Lung (tissue), 12 donors: Measurements from ENCODE around the gene CRMP1. TPM values are rescaled to one million over a fixed set of nuclear protein-coding genes. Genes with fewer than 3 reads are reported as not detected.

ENCODE experiments used
- ATAC-seq: fragments of 200-7000 bp; cut with Tn5 transposase; one replicate; pipeline ENCODE4 v1.9.1; 2020; ENCODE audit warnings: moderate number of reproducible peaks; ENCODE audit not compliant: insufficient read depth, low FRiP score
- DNase-seq, 3 donors: peaks; one replicate each; pipeline ENCODE4 v3.0.0-alpha.2; 2013 to 2017
- H3K27ac ChIP-seq, 2 donors: one replicate each; pipeline ENCODE4 v1.5.1; 2013; ENCODE audit warnings: mild to moderate bottlenecking in 2 of 2, moderate library complexity in 2 of 2, control low read depth in 1 of 2, inconsistent platforms in 1 of 2, low read depth in 1 of 2, low read length in 1 of 2
- H3K27me3 ChIP-seq, 3 donors: one replicate each; pipeline ENCODE4 v1.5.1; 2013; ENCODE audit warnings: low read length in 2 of 3; ENCODE audit not compliant: control insufficient read depth in 3 of 3, insufficient read depth in 3 of 3
- H3K36me3 ChIP-seq, 4 donors: one replicate each; pipeline ENCODE4 v1.5.1; 2013; ENCODE audit warnings: low read length in 4 of 4, mild to moderate bottlenecking in 1 of 4, moderate library complexity in 1 of 4; ENCODE audit not compliant: control insufficient read depth in 4 of 4, insufficient read depth in 4 of 4
- H3K4me1 ChIP-seq, 5 donors: one replicate each; pipeline ENCODE4 v1.5.1; 2013; ENCODE audit warnings: low read length in 5 of 5, mild to moderate bottlenecking in 2 of 5, moderate library complexity in 1 of 5; ENCODE audit not compliant: control insufficient read depth in 5 of 5, insufficient read depth in 5 of 5
- H3K4me3 ChIP-seq: one replicate; pipeline ENCODE4 v1.5.1; 2013; ENCODE audit warnings: mild to moderate bottlenecking, control low read depth, moderate library complexity
- H3K9ac ChIP-seq, 2 donors: one replicate each; pipeline ENCODE4 v1.5.1; 2013; ENCODE audit warnings: low read length in 2 of 2, control low read depth in 1 of 2; ENCODE audit not compliant: insufficient read depth in 1 of 2
- H3K9me3 ChIP-seq, 4 donors: one replicate each; pipeline ENCODE4 v1.5.1; 2013; ENCODE audit warnings: low read length in 3 of 4, mild to moderate bottlenecking in 1 of 4, moderate library complexity in 1 of 4; ENCODE audit not compliant: control insufficient read depth in 4 of 4, insufficient read depth in 3 of 4
- WGBS, 2 donors: extraction: QIAGEN DNeasy Blood & Tissue Kit; methylation state at CpG; one replicate each; pipeline ENCODE4 v1.1.7; 2013; 5-methylcytosine and 5-hydroxymethylcytosine counted together
- polyA plus RNA-seq, 2 donors: library from polyadenylated mRNA; stranded (reverse); fragments of 200-250 nt; gene quantifications; one replicate each; pipeline ENCODE4 v1.2.1, GENCODE V29; 2013
- total RNA-seq, 2 donors: library from RNA; depleted of rRNA in 1 of 2; stranded (reverse); fragments of >200 nt in 1 of 2; gene quantifications; one replicate each; pipeline ENCODE4 v1.2.1, GENCODE V29; 2014 to 2021
- TF ChIP-seq, protein P1 (sequence below): IDR thresholded peaks from 2 replicates; pipeline ENCODE4 v1.5.1; 2012; ENCODE audit warnings: mild to moderate bottlenecking; ENCODE audit errors: control extremely low read depth, extremely low read depth
- donor health status: control.
- donor health status: control.
- donor health status: Bipolar disorder and iron deficiency.
- donor health status: healthy.
- donor health status: DM: yes; HTN: yes; CAD: no.

Gene CRMP1
- total and polyA plus RNA-seq, 4 donors, result 2.1 to 24.4 (median 4.6) TPM

DNA sequence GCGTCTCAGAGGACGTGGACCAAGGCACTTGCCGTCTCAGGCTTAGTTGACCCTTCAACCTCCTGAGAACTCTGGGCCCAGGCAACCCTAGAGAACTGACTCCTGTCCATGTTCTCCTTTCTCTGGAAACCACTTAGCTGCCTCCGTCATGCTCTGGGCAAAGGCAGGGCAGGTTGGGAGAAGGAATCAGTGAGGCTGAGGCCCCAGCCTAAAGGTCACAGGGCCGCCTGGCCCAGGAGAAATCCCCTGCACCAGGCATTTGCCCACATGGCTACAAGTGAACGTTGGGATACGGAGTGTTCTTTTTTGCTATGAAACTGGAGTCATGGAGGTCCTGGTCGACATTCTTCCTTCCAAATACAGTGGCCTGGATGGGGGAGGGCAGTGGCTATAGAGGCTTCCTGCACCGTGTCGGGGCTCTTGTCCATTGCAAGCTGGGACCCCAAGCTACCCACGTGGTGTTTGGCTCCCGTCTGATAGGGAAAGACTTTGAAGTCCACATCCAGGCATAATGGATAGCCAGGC, 76.0 kb downstream of the CRMP1 start:
- 93 to 94% methylated on average over 12 of the region's 12 CpGs for WGBS, 2 donors
- Histone ChIP-seq H3K9me3 (no peaks in the 10 kb centered on the region), H3K9ac (no peak overlapping the region), H3K4me3 (no peak overlapping the region), H3K4me1 (no peaks in the 10 kb centered on the region), H3K27ac (no peak overlapping the region), H3K27me3 (no peaks in the 10 kb centered on the region), H3K36me3 (peaks cover 0 to 35% (median 24%) of the 10 kb centered on the region in 4 donors)
- TF ChIP-seq, protein P1, sequence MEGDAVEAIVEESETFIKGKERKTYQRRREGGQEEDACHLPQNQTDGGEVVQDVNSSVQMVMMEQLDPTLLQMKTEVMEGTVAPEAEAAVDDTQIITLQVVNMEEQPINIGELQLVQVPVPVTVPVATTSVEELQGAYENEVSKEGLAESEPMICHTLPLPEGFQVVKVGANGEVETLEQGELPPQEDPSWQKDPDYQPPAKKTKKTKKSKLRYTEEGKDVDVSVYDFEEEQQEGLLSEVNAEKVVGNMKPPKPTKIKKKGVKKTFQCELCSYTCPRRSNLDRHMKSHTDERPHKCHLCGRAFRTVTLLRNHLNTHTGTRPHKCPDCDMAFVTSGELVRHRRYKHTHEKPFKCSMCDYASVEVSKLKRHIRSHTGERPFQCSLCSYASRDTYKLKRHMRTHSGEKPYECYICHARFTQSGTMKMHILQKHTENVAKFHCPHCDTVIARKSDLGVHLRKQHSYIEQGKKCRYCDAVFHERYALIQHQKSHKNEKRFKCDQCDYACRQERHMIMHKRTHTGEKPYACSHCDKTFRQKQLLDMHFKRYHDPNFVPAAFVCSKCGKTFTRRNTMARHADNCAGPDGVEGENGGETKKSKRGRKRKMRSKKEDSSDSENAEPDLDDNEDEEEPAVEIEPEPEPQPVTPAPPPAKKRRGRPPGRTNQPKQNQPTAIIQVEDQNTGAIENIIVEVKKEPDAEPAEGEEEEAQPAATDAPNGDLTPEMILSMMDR, result no peak
- ATAC-seq (no peak), DNase-seq (no peak)

DNA sequence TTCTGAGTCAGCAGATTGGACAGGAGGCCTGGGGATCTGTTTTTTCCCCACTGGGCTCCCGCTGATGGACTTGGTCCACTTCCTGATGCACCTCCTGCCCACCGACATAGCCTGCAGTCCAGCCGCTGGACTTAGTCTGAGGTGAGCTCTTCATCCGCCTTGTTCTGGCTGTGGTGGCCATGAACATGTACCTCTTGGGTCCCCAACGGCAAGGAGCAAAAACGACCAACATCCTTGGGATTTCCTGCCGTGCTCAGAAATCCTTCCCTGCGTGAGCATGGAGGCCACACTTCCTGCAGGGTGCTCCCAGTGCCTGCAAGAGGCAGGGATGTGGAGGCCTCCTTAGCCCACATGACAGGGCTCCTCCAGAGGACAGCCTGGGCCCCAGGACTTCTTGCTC, 76.8 kb downstream of the CRMP1 start:
- Histone ChIP-seq H3K9me3 (no peaks in the 10 kb centered on the region), H3K4me3 (no peak overlapping the region), H3K4me1 (no peaks in the 10 kb centered on the region), H3K27me3 (no peaks in the 10 kb centered on the region), H3K36me3 (peaks cover 0 to 28% (median 22%) of the 10 kb centered on the region in 4 donors), H3K9ac (no peak overlapping the region), H3K27ac (no peak overlapping the region)
- ATAC-seq (no peak), DNase-seq (no peak)
- TF ChIP-seq, protein P1, result no peak
- WGBS, 2 donors, result 79 to 84% methylated on average over 8 of the region's 8 CpGs

DNA sequence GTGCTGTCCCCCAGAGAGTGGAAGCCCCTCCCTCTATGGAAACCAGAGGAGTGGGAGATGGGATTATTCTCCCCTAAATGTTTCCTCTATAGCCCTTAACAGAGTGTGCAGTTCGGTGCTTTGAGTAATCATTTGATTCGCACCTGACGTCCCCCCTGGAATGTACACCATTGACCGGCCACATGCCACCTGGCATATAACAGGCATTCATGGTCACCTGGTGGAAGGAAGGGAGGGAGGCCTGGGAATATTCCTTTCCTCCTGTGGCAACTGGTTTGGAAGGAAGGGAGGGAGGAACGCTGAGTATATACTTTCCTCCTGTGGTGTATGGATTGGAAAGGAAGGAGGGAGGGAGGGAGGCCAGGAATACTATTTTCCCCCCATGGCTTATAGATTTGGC, 77.2 kb downstream of the CRMP1 start:
- Histone ChIP-seq H3K9me3 (peaks cover 0 to 2% (median 0%) of the 10 kb centered on the region in 4 donors), H3K27ac (no peak overlapping the region), H3K4me1 (no peaks in the 10 kb centered on the region), H3K36me3 (peaks cover 0 to 27% (median 23%) of the 10 kb centered on the region in 4 donors), H3K27me3 (no peaks in the 10 kb centered on the region), H3K9ac (no peak overlapping the region), H3K4me3 (no peak overlapping the region)
- WGBS, 2 donors, result 88 to 93% methylated on average over 5 of the region's 5 CpGs
- no peak for DNase-seq
- TF ChIP-seq, protein P1, result no peak
- no peak for ATAC-seq

DNA sequence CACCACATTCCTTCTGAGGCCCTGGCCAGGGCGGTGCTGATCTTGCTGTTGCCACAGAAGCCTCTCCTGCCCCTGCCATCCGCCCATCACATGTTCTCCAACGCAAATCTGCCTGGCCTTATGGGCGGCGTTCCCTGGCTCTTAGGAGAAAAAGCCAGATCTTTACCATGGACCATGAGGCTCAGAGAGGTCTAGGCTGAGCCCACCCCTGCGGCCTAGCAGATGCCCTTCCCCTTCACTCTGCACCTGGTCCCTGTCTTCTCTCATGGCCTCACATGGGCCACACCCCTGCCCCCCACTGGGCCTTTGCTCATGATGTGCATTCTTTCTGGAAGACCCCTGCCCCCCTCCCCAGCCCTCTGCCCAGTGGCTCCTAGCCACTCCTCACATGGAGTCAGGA, 78.5 kb downstream of the CRMP1 start:
- TF ChIP-seq, protein P1, result no peak
- peaks cover 0 to 34% (median 30%) of the 10 kb centered on the region in 4 donors for H3K36me3 ChIP-seq
- ATAC-seq (no peak), DNase-seq (no peak)
- WGBS, 2 donors, result 93 to 94% methylated on average over 6 of the region's 6 CpGs
- H3K27me3 ChIP-seq, result no peaks in the 10 kb centered on the region
- H3K4me1 ChIP-seq, result no peaks in the 10 kb centered on the region
- no peak overlapping the region for H3K27ac ChIP-seq
- no peak overlapping the region for H3K9ac ChIP-seq
- H3K9me3 ChIP-seq, result peaks cover 0 to 9% (median 0%) of the 10 kb centered on the region in 4 donors
- H3K4me3 ChIP-seq, result no peak overlapping the region
